Muscle layer of duodenum (tissue), 2 donors: ENCODE measurements around the gene DMBX1.

Source experiments
- H3K27ac ChIP-seq: one replicate; pipeline ENCODE4 v1.7.0; 2013; ENCODE audit warnings: mild to moderate bottlenecking, low read length
- H3K27me3 ChIP-seq: one replicate; pipeline ENCODE4 v1.7.0; 2013; ENCODE audit warnings: low read depth, mild to moderate bottlenecking, control low read depth, low read length
- H3K36me3 ChIP-seq, 2 donors: one replicate each; pipeline ENCODE4 v1.7.0; 2013; ENCODE audit warnings: low read length in 2 of 2, control low read depth in 1 of 2, mild to moderate bottlenecking in 1 of 2; ENCODE audit not compliant: insufficient read depth in 2 of 2, control insufficient read depth in 1 of 2
- H3K4me1 ChIP-seq, 2 donors: one replicate each; pipeline ENCODE4 v1.7.0; 2013; ENCODE audit warnings: low read length in 2 of 2, mild to moderate bottlenecking in 2 of 2, control low read depth in 1 of 2, moderate library complexity in 1 of 2; ENCODE audit not compliant: insufficient read depth in 2 of 2, control insufficient read depth in 1 of 2
- H3K4me3 ChIP-seq, 2 donors: one replicate each; pipeline ENCODE4 v1.7.0; 2013; ENCODE audit warnings: low read length in 2 of 2, low read depth in 1 of 2, mild to moderate bottlenecking in 1 of 2
- H3K9me3 ChIP-seq, 2 donors: one replicate each; pipeline ENCODE4 v1.7.0; 2013; ENCODE audit warnings: low read length in 2 of 2, control low read depth in 1 of 2, mild to moderate bottlenecking in 1 of 2; ENCODE audit not compliant: control insufficient read depth in 1 of 2
- donor health status: healthy.

Gene DMBX1

DNA sequence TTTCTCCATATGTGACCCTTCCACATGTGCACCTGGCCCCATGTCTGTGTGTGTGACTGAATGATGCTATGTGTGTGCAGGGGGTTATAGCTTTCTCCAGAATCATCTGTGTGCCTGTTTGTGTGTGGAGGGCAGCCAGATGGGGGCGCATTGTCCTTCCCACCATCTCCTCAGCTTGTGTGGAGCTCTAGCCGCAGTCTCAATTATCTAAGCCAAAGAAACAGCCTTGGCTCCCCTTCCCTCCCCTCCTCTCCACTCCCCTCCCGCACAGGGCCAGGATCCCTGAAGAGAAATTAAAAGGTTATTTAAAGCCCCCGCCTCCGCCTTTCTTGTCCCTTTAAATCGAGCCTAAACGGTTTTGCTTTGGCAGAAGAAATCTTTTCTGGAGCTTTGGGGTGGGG lies 1.8 kb upstream of the DMBX1 start:
- H3K4me3 ChIP-seq, result no peak overlapping the region
- peaks cover 3 to 29% of the 10 kb centered on the region in 2 donors for H3K4me1 ChIP-seq
- H3K36me3 ChIP-seq, result no peaks in the 10 kb centered on the region
- no peaks in the 10 kb centered on the region for H3K9me3 ChIP-seq
- H3K27ac ChIP-seq, result no peak overlapping the region
- H3K27me3 ChIP-seq, result peaks cover 81% of the 10 kb centered on the region

DNA sequence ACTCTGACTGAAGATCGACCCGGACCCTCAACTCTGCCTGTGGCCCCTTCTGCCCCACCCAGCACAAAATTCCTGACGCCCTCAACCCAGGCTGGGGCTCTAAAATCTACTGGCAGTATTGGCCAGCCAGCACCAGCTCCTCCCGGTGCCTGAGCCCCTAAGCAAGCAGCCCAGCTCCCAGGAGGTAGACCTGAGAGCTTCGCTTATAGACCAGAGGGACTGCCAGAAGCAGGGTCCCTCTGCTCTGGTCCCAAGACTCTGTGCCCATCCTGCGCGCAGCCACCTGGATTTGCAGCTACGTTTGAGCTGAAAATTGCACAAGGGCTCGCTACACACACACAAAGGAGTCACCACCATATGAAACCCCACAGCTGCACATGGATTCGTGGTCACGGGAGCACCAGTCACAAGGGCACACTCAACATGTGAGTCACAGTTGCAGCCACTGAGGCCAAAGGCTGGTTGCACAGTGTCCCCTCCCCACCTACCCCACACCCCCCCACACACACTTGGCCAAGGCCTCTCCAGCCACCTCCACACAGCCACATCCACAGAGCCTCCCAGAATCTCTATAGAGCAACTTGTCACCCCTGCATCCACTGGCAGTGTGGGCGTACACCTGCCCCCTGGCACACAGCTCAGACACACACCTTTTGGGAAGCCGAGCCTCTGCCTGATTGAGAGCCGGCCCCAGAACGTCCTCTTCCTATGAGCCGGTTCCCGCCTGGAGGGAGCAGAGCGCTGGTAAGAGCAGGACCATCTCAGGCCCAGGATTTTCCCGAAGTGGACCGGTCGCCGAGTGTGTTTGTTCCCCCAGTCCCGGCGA lies 1.1 kb upstream of the DMBX1 start:
- H3K36me3 ChIP-seq, result no peaks in the 10 kb centered on the region
- H3K27me3 ChIP-seq, result peaks cover 87% of the 10 kb centered on the region
- H3K27ac ChIP-seq, result no peak overlapping the region
- H3K4me1 ChIP-seq, result peaks cover 3 to 29% of the 10 kb centered on the region in 2 donors
- no peaks in the 10 kb centered on the region for H3K9me3 ChIP-seq
- peak overlapping the region in 1 of 2 donors; percentile 31 for H3K4me3 ChIP-seq

DNA sequence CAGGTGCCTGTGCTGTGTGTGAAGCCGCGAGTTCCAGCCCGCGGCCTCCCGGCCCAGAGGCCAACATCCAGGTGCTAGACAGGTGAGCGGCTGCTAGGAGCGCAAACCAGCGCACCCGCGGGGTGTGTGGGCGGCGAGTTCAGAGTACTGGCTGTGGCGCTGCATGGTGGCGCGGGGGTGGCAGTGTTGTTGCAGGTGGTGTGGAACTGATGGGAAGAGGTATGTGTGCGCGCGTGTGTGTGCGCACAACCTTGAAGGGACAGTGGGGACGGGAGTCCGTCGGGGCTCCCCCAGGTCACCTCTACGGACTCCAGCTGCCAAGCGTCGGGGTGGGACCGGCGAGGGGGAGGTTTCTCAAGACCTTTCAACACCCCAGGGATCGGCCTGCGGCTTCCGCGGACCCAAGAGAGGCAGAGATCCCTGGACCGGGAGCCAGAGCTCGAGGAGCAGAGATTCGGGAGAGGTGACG lies 433 bp upstream of the DMBX1 start:
- Histone ChIP-seq H3K36me3 (no peaks in the 10 kb centered on the region), H3K4me3 (peak overlapping the region in 1 of 2 donors; percentile 31), H3K9me3 (no peaks in the 10 kb centered on the region), H3K27ac (no peak overlapping the region), H3K27me3 (peaks cover 89% of the 10 kb centered on the region), H3K4me1 (peaks cover 3 to 29% of the 10 kb centered on the region in 2 donors)

DNA sequence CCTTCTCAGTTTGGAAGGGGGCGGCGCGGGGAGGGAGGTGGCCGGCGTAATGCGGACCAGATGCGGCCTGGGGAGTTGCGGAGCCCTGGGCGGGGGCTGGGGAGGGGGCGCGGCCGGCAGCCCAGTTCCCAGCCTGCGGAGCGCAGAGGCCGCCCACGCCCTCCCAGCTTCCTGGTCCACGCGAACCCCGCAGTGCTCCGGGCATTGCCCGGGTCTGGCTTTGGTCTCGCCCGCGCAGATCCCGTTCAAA lies 695 bp downstream of the DMBX1 start:
- peaks cover 3 to 29% of the 10 kb centered on the region in 2 donors for H3K4me1 ChIP-seq
- peaks cover 90% of the 10 kb centered on the region for H3K27me3 ChIP-seq
- no peaks in the 10 kb centered on the region for H3K36me3 ChIP-seq
- H3K4me3 ChIP-seq, result peak overlapping the region in 1 of 2 donors; percentile 31
- H3K27ac ChIP-seq, result no peak overlapping the region
- H3K9me3 ChIP-seq, result no peaks in the 10 kb centered on the region

DNA sequence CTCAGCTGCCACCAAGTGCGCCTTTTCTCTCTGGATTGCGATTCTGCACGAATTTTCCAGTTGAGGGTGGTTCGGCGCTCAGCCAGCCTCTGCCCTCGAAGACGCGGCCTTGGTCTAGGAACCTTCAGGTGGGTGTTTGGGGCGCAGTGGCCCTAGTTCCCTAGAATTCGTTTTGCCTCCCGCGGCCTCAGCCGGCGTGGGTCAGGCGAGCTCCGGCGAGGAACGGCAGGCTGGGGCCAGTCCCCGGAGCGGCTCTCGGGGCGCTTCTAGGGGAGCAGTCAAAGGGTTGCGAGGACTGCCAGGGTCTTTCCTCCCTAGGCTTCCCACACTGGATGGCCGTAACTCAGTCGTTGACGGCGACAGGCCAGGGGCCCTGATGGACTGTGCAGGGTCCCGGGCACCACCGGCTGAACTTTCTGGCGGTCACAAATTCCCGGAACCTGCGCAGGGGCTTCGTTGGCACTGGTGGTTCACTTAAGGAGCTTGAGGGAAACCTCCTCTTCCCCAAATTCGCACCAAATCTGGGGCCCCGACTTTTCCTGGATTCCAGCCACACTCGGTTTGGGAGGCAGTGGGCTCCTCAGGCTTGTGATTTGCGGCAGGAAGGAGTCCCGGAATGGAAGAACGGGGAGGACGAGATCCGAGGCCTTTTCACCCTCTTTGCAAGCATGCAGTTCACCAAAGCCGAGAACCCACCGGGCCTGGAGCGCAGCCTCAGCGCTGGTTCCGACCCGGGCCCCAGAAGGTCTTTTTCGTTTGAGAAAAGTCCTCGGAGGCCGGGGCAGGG lies 1.2 kb downstream of the DMBX1 start:
- Histone ChIP-seq H3K4me1 (peaks cover 3 to 29% of the 10 kb centered on the region in 2 donors), H3K9me3 (no peaks in the 10 kb centered on the region), H3K36me3 (no peaks in the 10 kb centered on the region), H3K27ac (no peak overlapping the region), H3K4me3 (peak overlapping the region in 1 of 2 donors; percentile 31), H3K27me3 (peaks cover 89% of the 10 kb centered on the region)

DNA sequence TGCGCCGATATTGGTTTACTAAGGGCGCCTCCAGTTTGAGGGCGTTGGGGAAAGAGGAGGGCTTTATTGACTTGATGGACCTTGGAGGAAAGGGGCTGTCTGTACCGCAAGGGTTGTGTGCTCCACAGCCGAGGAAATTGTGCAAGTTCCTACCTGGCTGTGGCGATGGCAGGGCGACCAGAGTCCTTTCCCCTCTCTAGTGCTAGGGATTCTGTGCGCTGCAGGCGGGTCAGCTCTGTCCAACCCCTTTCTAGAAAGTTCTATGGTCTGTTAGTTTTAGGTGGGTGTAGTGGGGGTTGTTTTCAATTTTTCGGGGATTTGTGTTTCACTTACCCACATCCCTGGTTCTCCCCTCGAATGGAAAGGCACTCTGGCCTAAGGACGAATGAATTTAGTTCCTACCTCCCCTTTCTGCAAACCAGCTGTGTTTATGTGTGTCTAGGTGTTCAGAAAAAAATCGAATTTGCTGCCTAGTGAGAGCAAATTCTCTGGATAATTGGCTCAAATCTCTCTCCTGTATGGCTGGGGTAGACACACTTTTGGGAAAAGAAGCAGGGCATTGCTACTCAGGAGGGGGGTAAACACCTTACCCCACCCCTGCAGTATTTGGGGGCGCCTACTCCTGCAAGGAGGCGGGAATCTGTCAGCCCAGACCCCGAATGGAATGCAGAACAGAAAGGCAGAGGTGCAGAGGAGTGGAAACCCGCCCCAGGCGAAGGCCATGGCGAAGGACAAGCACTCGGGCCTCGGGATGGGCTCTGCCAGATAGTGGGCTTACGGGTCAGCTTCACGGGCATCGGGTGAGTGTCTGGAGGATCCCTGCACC lies 2.0 kb downstream of the DMBX1 start:
- Histone ChIP-seq H3K36me3 (no peaks in the 10 kb centered on the region), H3K27ac (no peak overlapping the region), H3K27me3 (peaks cover 81% of the 10 kb centered on the region), H3K4me1 (peaks cover 3 to 29% of the 10 kb centered on the region in 2 donors), H3K9me3 (no peaks in the 10 kb centered on the region), H3K4me3 (no peak overlapping the region)

DNA sequence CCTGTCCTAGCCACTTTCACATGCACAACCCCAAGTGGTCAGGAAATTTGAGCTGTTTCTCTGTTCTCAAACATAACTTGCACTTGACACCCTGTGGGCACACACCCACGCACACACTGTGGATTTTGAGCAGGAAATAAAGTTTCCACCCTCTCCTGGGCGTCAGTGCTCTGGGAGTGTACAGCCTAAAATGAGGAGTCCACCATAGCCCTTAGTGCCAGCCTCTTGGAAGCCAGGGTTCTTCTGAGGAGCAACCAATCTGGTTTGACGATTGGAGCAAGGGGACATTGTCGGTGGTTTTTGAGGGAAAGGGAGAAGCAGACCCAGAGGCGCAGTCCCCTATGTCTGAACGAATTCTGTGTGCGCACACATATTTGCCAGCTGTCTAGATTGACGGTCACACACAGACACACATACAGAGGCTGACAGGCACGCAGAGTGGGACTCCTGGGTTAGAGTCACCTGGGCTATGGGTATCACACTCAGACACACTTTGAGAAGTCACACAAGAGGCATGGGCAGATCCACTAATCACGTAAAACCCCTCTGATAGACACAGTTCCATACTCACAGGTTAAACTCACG lies 2.7 kb downstream of the DMBX1 start:
- H3K36me3 ChIP-seq, result no peaks in the 10 kb centered on the region
- H3K27me3 ChIP-seq, result peaks cover 74% of the 10 kb centered on the region

DNA sequence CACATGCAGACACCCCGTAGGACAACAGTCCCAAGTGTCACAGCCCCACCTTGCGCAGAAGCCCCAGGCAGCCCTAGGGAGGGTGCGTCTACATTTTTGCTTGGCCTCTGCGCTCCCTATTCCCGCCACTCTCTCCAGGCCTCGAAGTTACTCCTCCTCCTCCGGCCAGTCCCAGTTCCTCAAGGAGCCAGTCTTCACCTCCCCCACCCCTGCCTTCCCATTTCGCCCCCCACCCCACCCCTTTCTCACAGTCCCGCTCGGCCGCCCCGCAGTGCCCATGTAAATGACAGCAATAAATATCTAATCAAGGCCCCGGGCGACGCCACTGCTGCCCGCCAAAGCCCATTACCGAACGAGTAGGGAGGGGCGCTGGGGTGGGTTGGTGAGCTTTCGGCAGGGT lies 3.2 kb downstream of the DMBX1 start:
- Histone ChIP-seq H3K27ac (no peak overlapping the region), H3K36me3 (no peaks in the 10 kb centered on the region), H3K4me1 (peaks cover 3 to 29% of the 10 kb centered on the region in 2 donors), H3K9me3 (no peaks in the 10 kb centered on the region), H3K4me3 (no peak overlapping the region), H3K27me3 (peaks cover 68% of the 10 kb centered on the region)

More for the DNA sequence above, 2.7 kb downstream of the DMBX1 start:
- Histone ChIP-seq H3K4me3 (no peak overlapping the region), H3K27ac (no peak overlapping the region), H3K4me1 (peaks cover 3 to 29% of the 10 kb centered on the region in 2 donors), H3K9me3 (no peaks in the 10 kb centered on the region)

DNA sequence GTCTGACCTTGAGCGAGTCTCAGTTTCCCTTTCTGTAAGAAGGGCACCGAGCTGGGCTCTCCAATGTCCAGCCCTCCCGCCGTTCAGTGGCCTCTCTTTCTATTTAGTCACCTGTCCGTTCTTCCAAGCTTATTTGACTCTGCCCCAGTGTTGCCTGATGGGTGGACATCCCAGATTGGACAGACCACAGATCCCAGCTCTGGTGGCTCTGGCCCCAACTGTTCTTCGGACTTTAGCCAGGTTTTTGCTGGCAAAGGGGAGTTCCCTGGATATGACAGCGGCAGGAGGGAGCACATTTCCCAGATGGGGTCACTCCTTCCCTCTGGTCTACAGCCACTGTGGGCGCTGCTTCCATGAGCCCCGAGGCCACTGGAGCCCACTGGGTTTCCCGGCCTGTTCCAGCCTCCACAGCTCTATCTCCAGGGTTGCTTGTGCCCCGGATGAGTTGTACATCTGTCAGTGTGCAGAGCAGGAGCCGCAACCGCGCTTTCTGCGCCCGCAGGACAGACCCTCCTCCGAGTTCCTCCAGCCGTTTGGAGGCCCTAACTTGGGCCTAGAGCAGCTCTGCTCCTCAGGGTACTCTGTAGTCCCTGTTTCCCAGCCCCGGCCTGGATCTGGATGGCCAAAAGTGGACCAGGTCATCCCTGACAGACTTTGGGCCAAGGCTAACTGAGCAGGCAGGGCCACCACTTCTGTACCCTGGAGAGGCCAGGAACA lies 3.8 kb downstream of the DMBX1 start:
- H3K9me3 ChIP-seq, result no peaks in the 10 kb centered on the region
- no peak overlapping the region for H3K4me3 ChIP-seq
- peaks cover 3 to 29% of the 10 kb centered on the region in 2 donors for H3K4me1 ChIP-seq
- peaks cover 65% of the 10 kb centered on the region for H3K27me3 ChIP-seq
- no peak overlapping the region for H3K27ac ChIP-seq
- H3K36me3 ChIP-seq, result no peaks in the 10 kb centered on the region

DNA sequence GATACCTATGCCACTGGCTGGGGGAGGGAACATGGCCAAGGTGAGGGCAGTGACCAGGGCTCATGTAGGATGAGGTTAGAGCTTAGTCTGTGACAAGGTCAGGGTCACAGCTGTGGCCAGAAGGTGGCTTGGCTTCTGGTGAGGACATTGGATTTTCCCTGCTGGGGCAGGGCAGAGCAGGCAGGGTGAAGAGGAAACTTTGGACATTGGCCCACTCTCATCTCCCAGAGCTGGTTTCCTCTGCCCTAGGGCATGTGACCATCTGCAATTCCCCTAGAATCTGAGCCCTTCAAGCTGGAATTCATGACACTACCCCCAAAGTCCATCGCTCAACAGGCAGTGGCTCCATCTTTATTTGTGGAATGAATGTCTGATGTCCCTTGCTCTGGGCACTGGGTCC lies 5.3 kb downstream of the DMBX1 start:
- Histone ChIP-seq H3K27ac (no peak overlapping the region), H3K9me3 (no peaks in the 10 kb centered on the region), H3K4me1 (peaks cover 1 to 15% of the 10 kb centered on the region in 2 donors), H3K4me3 (no peak overlapping the region), H3K36me3 (no peaks in the 10 kb centered on the region), H3K27me3 (peaks cover 51% of the 10 kb centered on the region)
